ENCODE results near the gene PNMT. TPM values are rescaled to one million over a fixed set of nuclear protein-coding genes. Genes with fewer than 3 reads are reported as not detected.
A peak's percentile ranks its signal among the peaks of the same experiment; 100 is the strongest.

Gene PNMT
- total and polyA plus RNA-seq, 12 donors: 2.7 to 30.0 (median 4.2) TPM

- no peaks in the 10 kb centered on the region for H3K36me3 ChIP-seq
- H3K27me3 ChIP-seq: peaks cover 17 to 62% (median 48%) of the 10 kb centered on the region in 7 donors
- no peaks in the 10 kb centered on the region for H3K9me3 ChIP-seq
- H3K27ac ChIP-seq: no peak overlapping the region
- intact Hi-C loops (cut with DNase I): loop anchor here in 7 of 10 donors (2.0 to 10.0 kb wide), 8 partner anchors 43 to 128 kb away; partner anchors contain the start of genes PNMT (in 2 of the 7) and TCAP (in 2 of the 7)
- DNase-seq (no peak), ATAC-seq (no peak)
- no peak overlapping the region for H3K4me3 ChIP-seq
- H3K4me1 ChIP-seq: peaks cover 2 to 30% (median 12%) of the 10 kb centered on the region in 9 donors
- WGBS, 2 donors: 70 to 71% methylated on average over 8 of the region's 8 CpGs
- TF ChIP-seq CTCF (IDR thresholded peaks at IDR 0.05): no peak
These were observed 43.9 kb upstream of the PNMT start for GRCh38 chr17:39624313-39624712.

GRCh38 chr17:39625198-39625785 lies 43.0 kb upstream of the PNMT start:
- H3K4me1 ChIP-seq: peaks cover 2 to 35% (median 12%) of the 10 kb centered on the region in 9 donors
- intact Hi-C loops (cut with DNase I): loop anchor here in 2 of 10 donors (2.0 to 10.0 kb wide), 2 partner anchors 50 to 76 kb away; no protein-coding TSS in a partner anchor
- H3K27me3 ChIP-seq: peaks cover 17 to 62% (median 48%) of the 10 kb centered on the region in 7 donors
- WGBS, 2 donors: 55 to 62% methylated on average over 5 of the region's 5 CpGs
- no peak overlapping the region for H3K4me3 ChIP-seq
- no peak for DNase-seq
- no peak overlapping the region for H3K27ac ChIP-seq
- no peak for ATAC-seq
- no peaks in the 10 kb centered on the region for H3K9me3 ChIP-seq
- H3K36me3 ChIP-seq: no peaks in the 10 kb centered on the region
- no peak for TF ChIP-seq CTCF (IDR thresholded peaks at IDR 0.05)

- Histone ChIP-seq H3K36me3 (no peaks in the 10 kb centered on the region), H3K4me3 (peak within 1 kb of the TSS in 9 of 10 donors; percentile 29 to 50 (median 39)), H3K9me3 (no peaks in the 10 kb centered on the region), H3K27me3 (peaks cover 17 to 64% (median 48%) of the 10 kb centered on the region in 7 donors), H3K27ac (no peak within 1 kb of the TSS), H3K4me1 (peaks cover 2 to 35% (median 12%) of the 10 kb centered on the region in 9 donors)
- no peak for DNase-seq
- no peak for TF ChIP-seq CTCF (IDR thresholded peaks at IDR 0.05)
- 19 to 20% methylated on average over 27 to 29 of the region's 29 CpGs for WGBS, 2 donors
- intact Hi-C loops (cut with DNase I): loop anchor here in 1 of 10 donors (10.0 kb wide), 1 partner anchor 48 kb away; no protein-coding TSS in a partner anchor
- no peak for ATAC-seq
These were observed 41.8 kb upstream of the PNMT start, which contains the start of gene PPP1R1B for GRCh38 chr17:39626171-39627046. TSS of gene PPP1R1B (plus strand) at chr17:39626952. CDS start at chr17:39627393, 441 bp downstream.

GRCh38 chr17:39627047-39627711 lies 41.1 kb upstream of the PNMT start:
- no peak overlapping the region for H3K27ac ChIP-seq
- peaks cover 17 to 64% (median 53%) of the 10 kb centered on the region in 7 donors for H3K27me3 ChIP-seq
- WGBS, 2 donors: 2 to 3% methylated on average over 58 to 72 of the region's 72 CpGs
- peak overlapping the region in 9 of 10 donors; percentile 29 to 50 (median 39) for H3K4me3 ChIP-seq
- peaks cover under 1 to 29% (median 12%) of the 10 kb centered on the region in 9 donors for H3K4me1 ChIP-seq
- H3K9me3 ChIP-seq: no peaks in the 10 kb centered on the region
- no peak for DNase-seq
- TF ChIP-seq CTCF (IDR thresholded peaks at IDR 0.05): no peak
- intact Hi-C loops (cut with DNase I): loop anchor here in 1 of 10 donors (10.0 kb wide), 1 partner anchor 48 kb away; no protein-coding TSS in a partner anchor
- no peak for ATAC-seq
- no peaks in the 10 kb centered on the region for H3K36me3 ChIP-seq

Data from heart right ventricle (tissue), 16 donors.